Colonic mucosa (tissue), 4 donors: ENCODE data around the gene BMP8A. TPM values are rescaled to one million over a fixed set of nuclear protein-coding genes. Genes with fewer than 3 reads are reported as not detected.
"Not testable (repeated sequence)": the region's sequence is repeated elsewhere in the genome, so short reads cannot be mapped to it uniquely, and the experiment has no call there.

Experiments used
- DNase-seq: peaks from one replicate; pipeline ENCODE4 v3.0.0-alpha.2; 2020
- H3K27ac ChIP-seq: fragments of 200-600 bp; one replicate; pipeline ENCODE4 v1.8.0; 2021
- H3K27me3 ChIP-seq: fragments of 200-600 bp; one replicate; pipeline ENCODE4 v1.8.0; 2021
- H3K36me3 ChIP-seq: fragments of 200-600 bp; one replicate; pipeline ENCODE4 v1.8.0; 2021
- H3K4me1 ChIP-seq: fragments of 200-600 bp; one replicate; pipeline ENCODE4 v1.8.0; 2021; ENCODE audit warnings: mild to moderate bottlenecking
- H3K4me3 ChIP-seq: fragments of 200-600 bp; one replicate; pipeline ENCODE4 v1.8.0; 2021
- H3K9ac ChIP-seq, 2 donors: one replicate each; pipeline ENCODE4 v1.7.0; 2013; ENCODE audit warnings: control low read depth in 2 of 2, low read depth in 2 of 2, low read length in 2 of 2
- H3K9me3 ChIP-seq: fragments of 200-600 bp; one replicate; pipeline ENCODE4 v1.8.0; 2021
- CTCF ChIP-seq: fragments of 200-600 bp; IDR thresholded peaks from one replicate; pipeline ENCODE4 v1.8.0; 2022; ENCODE audit warnings: antibody characterized with exemption, mild to moderate bottlenecking
- intact Hi-C: fragments of 100-400 bp; cut with DNase I; formaldehyde crosslinking; loops from one replicate; pipeline ENCODE4 v1.14.1; 2022
- total RNA-seq, 2 donors: library from RNA; stranded (reverse); fragmentation: NEBNext Ultra II Directional in 1 of 2; extraction: Animal tissue kit (Norgen Biotek cat#: 25700) in 1 of 2; gene quantifications; one replicate each; pipeline ENCODE4 v1.2.1, GENCODE V29; 2021
- donor health status: healthy.
- donor health status: DM: no; HTN: no; CAD: no.
- donor health status: DM: no; HTN: no; CAD: no.

Gene BMP8A
- 1 to 10 TPM; 1.1 to 1.4 TPM for total RNA-seq

GRCh38 chr1:39491146-39491921 lies at the start of gene BMP8A:
BMP8A (plus strand) TSS chr1:39491636; CDS start chr1:39491992, 356 bp downstream.
- Histone ChIP-seq H3K27ac (no peak within 1 kb of the TSS), H3K4me3 (peak within 1 kb of the TSS; percentile 48), H3K9ac (peak within 1 kb of the TSS; percentile 19 to 48), H3K4me1 (no peaks in the 10 kb centered on the region), H3K9me3 (no peaks in the 10 kb centered on the region), H3K36me3 (peaks cover 5% of the 10 kb centered on the region), H3K27me3 (no peaks in the 10 kb centered on the region)
- TF ChIP-seq CTCF, result no peak
- intact Hi-C loops, result no loop called here
- peak; percentile 84 for DNase-seq

GRCh38 chr1:39441797-39442196 lies 49.6 kb upstream of the BMP8A start:
- H3K4me3 ChIP-seq, result no peak overlapping the region
- no peaks in the 10 kb centered on the region for H3K4me1 ChIP-seq
- intact Hi-C loops, result no loop called here
- peaks cover 32% of the 10 kb centered on the region for H3K36me3 ChIP-seq
- TF ChIP-seq CTCF, result no peak
- no peaks in the 10 kb centered on the region for H3K27me3 ChIP-seq
- no peak overlapping the region for H3K9ac ChIP-seq
- no peaks in the 10 kb centered on the region for H3K9me3 ChIP-seq
- H3K27ac ChIP-seq, result no peak overlapping the region
- DNase-seq, result no peak

GRCh38 chr1:39445573-39445972 lies 45.9 kb upstream of the BMP8A start:
- Histone ChIP-seq H3K9ac (no peak overlapping the region), H3K4me3 (no peak overlapping the region), H3K9me3 (no peaks in the 10 kb centered on the region), H3K36me3 (peaks cover 47% of the 10 kb centered on the region), H3K4me1 (no peaks in the 10 kb centered on the region), H3K27me3 (no peaks in the 10 kb centered on the region), H3K27ac (no peak overlapping the region)
- intact Hi-C loops, result no loop called here
- DNase-seq, result no peak
- no peak for TF ChIP-seq CTCF

GRCh38 chr1:39446986-39447567 lies 44.4 kb upstream of the BMP8A start:
- intact Hi-C loops, result no loop called here
- Histone ChIP-seq H3K4me1 (no peaks in the 10 kb centered on the region), H3K27me3 (no peaks in the 10 kb centered on the region), H3K27ac (no peak overlapping the region), H3K36me3 (peaks cover 37% of the 10 kb centered on the region), H3K9me3 (no peaks in the 10 kb centered on the region), H3K4me3 (no peak overlapping the region), H3K9ac (no peak overlapping the region)
- no peak for DNase-seq
- no peak for TF ChIP-seq CTCF

GRCh38 chr1:39450041-39450440 lies 41.4 kb upstream of the BMP8A start:
- H3K4me1 ChIP-seq, H3K27ac ChIP-seq, H3K9me3 ChIP-seq, H3K9ac ChIP-seq, intact Hi-C loops, DNase-seq, H3K27me3 ChIP-seq, H3K4me3 ChIP-seq: not testable (repeated sequence)
- peaks cover 25% of the 10 kb centered on the region for H3K36me3 ChIP-seq
